Thyroid gland (tissue), 4 donors: ENCODE data around the gene CD46.

Source experiments
- POLR2A ChIP-seq, 2 donors: fragments of 450-650 bp; IDR thresholded peaks; one replicate each; pipeline ENCODE4 v1.6.1; 2017; ENCODE audit warnings: antibody characterized with exemption in 2 of 2, mild to moderate bottlenecking in 2 of 2, moderate library complexity in 1 of 2
- TF ChIP-seq, protein P1 (sequence below), 6 experiments: fragments of 200-600 bp in 3 of 6; fragments of 450-650 bp in 3 of 6; sonication (generic) in 3 of 6; IDR thresholded peaks; one replicate each; pipeline ENCODE4 v1.5.1; 2016 to 2019; ENCODE audit warnings: antibody characterized with exemption in 6 of 6, mild to moderate bottlenecking in 2 of 6, inconsistent platforms in 1 of 6, moderate library complexity in 1 of 6

DNA sequence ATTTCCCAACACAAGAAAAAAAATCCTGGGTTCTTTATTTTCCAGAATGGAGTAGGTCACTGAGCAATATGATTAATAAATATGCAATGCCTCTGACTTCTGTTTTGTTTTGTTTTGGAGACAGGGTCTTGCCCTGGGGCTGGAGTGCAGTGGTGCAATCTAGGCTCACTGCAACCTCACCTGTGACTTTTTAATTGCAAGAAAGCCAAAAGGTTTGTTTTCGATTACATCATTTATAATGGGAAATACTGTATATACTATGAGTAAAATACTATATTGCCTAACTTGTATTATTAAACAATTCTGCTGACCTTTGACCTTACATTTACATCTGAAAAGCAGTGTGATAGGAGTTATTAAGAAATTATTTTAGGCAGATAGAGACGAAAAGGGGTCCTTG lies 11.6 kb upstream of the CD46 start:
- TF ChIP-seq, protein P1, sequence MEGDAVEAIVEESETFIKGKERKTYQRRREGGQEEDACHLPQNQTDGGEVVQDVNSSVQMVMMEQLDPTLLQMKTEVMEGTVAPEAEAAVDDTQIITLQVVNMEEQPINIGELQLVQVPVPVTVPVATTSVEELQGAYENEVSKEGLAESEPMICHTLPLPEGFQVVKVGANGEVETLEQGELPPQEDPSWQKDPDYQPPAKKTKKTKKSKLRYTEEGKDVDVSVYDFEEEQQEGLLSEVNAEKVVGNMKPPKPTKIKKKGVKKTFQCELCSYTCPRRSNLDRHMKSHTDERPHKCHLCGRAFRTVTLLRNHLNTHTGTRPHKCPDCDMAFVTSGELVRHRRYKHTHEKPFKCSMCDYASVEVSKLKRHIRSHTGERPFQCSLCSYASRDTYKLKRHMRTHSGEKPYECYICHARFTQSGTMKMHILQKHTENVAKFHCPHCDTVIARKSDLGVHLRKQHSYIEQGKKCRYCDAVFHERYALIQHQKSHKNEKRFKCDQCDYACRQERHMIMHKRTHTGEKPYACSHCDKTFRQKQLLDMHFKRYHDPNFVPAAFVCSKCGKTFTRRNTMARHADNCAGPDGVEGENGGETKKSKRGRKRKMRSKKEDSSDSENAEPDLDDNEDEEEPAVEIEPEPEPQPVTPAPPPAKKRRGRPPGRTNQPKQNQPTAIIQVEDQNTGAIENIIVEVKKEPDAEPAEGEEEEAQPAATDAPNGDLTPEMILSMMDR (IDR thresholded peaks at IDR 0.05), result no peak
- TF ChIP-seq POLR2A (IDR thresholded peaks at IDR 0.05), result no peak
